GM12874 (cell line): Measurements from ENCODE around the gene MOCS1.

Source experiments
- TF ChIP-seq, protein P1 (sequence below): IDR thresholded peaks from 2 replicates; pipeline ENCODE4 v1.5.1; 2011; ENCODE audit warnings: low read depth, mild to moderate bottlenecking, control low read depth, low read length, moderate library complexity; ENCODE audit not compliant: insufficient read depth

The MOCS1 gene

DNA sequence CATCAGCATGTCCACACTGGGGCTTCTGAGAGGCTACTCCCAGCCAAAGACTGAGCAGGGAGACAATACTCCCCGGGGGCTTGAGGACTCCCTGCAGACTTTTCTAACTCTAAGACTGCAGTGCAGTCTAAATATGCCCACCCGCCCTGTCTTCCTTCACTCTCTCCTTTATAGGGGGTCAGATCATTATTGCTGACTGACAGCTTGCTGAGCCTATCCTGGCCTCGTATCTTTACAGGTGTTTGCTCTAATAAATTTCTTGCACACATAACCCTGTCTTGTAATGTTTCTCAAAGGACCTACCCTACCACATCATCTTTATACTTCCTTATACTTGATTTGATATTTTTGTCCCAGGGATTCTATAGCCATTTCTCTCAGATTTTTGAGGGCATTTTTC lies 39.4 kb upstream of the MOCS1 start:
- TF ChIP-seq, protein P1, sequence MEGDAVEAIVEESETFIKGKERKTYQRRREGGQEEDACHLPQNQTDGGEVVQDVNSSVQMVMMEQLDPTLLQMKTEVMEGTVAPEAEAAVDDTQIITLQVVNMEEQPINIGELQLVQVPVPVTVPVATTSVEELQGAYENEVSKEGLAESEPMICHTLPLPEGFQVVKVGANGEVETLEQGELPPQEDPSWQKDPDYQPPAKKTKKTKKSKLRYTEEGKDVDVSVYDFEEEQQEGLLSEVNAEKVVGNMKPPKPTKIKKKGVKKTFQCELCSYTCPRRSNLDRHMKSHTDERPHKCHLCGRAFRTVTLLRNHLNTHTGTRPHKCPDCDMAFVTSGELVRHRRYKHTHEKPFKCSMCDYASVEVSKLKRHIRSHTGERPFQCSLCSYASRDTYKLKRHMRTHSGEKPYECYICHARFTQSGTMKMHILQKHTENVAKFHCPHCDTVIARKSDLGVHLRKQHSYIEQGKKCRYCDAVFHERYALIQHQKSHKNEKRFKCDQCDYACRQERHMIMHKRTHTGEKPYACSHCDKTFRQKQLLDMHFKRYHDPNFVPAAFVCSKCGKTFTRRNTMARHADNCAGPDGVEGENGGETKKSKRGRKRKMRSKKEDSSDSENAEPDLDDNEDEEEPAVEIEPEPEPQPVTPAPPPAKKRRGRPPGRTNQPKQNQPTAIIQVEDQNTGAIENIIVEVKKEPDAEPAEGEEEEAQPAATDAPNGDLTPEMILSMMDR: no peak

DNA sequence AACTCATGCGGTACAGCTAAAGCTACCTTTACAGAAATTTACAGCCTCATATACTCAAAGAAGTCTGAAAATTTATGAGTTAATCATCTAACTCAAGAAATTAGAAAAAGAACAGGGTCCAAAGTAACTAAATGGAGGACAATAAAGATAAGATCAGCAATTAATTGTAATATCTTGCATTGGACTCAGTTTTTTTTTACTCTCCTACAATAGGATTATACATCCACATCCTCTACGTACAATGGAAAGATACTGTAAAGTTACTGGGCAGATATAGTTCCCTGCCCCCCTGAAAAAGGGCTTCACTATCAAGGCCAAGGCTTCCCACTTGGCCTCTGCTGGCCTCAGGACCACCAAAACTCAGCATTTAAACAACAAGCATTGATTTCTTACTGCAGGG lies 31.5 kb upstream of the MOCS1 start:
- TF ChIP-seq, protein P1: no peak

DNA sequence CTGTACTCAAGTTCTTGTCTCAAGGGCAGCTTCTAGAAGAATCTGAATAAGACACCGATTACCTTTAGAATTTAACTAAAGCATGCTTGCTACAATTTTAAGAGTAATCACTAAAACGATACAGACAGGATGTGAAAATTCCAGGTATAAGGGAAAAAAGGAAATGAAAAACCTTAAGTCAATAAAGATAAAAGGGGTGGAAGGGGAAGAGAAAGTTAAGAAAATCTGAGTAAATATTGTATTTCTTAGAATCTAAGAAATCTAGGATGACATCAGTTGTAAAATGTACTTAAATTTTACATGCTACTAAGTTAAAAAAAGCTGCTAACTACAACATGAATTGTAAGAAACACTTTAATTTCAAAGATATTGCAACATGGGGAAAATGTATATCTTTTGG lies 30.3 kb upstream of the MOCS1 start:
- TF ChIP-seq, protein P1: no peak

DNA sequence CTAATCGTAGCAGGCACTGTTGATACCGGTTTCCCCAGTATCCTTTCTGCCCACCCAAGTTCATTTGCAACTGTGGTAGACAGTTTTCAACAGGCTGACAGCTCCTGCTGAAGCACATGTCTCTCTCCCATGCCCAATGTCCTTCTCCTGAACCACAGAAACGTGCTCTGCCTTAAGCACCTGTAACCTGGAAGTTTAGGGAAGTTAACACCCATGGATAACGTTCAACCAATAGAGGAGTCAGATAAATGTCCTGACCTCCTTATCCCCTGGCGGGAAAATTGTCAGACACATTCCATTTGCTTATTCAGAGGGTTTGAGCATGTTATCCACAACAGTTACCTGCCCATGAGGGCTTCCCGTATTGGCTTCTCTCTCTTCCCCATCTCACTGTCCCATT lies 29.8 kb upstream of the MOCS1 start:
- TF ChIP-seq, protein P1: no peak

DNA sequence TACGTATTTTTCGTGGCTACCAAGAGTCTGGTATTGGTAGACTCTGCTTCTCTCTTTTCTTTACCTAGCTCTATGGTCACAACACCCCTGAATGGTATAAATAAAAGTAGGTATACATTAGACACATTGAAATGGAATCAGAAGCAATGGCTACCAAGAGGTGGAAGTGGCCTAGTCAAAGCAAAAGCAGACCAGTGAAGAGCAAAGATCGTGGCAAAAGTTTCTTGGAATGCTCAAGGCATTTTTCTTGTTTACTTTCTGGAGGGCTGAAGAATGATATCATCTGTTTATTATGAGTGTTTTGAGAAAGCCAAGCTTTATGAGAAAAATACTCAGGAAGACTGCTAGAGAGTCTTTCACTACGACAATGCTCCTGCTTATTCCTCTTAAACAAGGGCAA lies 28.6 kb upstream of the MOCS1 start:
- TF ChIP-seq, protein P1: no peak

DNA sequence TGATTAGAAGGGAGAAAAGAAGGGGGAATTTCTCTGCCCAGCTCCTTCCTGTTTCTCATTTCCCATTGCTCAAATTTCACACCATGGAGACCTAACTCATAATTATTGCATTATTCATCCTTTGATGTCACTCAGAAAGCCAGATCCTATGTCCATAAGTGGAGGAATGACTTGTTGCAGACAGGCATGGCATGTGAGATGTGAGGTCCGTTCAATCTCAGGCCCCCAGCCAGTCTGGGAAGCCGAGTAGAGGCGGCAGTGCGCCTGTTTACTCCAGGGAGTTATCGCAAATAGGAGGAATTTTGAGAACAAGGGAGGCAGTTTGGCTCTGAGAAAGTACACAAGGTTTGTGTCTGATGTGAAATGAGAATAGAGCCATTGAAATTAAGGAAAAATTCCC lies 26.9 kb upstream of the MOCS1 start:
- TF ChIP-seq, protein P1: no peak

DNA sequence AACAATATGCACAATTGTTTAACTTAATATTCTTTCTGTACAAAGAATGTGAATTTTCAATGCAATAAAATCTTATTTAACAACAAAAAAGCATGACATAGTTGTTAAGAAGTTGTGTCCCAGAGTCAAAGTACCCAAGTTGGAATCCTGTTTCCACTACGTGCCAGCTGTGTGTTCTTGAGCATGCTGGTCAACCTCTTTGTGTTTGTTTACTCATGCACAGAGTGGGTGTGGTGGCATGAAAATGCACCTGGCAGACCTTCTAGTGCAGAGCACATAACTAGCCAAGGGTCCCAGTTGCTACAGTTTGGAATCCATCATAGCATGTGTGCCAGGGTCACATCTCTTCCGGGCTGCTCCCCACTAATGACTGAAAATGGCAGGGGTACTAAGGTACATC lies 24.7 kb upstream of the MOCS1 start:
- TF ChIP-seq, protein P1: no peak

DNA sequence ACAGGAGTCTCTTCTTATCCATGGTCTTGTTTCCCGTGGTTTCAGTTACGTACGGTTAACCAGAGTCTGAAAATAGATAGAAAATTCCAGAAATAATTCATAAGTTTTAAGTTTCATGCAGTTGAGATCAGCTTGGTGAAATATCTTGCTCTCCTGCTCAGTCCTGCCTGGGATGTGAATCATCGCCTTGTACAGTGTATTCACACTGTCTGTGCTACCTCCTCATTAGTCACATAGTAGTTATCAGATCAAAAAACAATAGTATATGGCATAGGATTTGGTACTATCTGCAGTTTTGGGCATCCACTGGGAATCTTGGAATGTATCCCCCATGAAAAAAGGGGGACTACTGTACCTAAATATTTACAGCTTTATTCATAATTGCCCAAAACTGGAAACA lies 22.7 kb upstream of the MOCS1 start:
- TF ChIP-seq, protein P1: no peak
